ENCODE measurements around the gene SRD5A3. TPM values are rescaled to one million over a fixed set of nuclear protein-coding genes. Genes with fewer than 3 reads are reported as not detected.

SRD5A3 gene
- total and polyA plus RNA-seq, 9 of the 15 experiments (the other 6 are each of a cell fraction or from before 2014, with no cell fraction given): 2.5 to 37.0 (median 13.3) TPM

- no peak for TF ChIP-seq TCF15 (CRISPR knock-in tag; IDR thresholded peaks at IDR 0.05)
- TF ChIP-seq NCOR1 (IDR thresholded peaks at IDR 0.05): no peak
- TF ChIP-seq NFIC (IDR thresholded peaks at IDR 0.05): 0 out of 2 replicates have a peak, but pooled peaks have one; percentile 5
- TF ChIP-seq SP1 (CRISPR knock-in tag; IDR thresholded peaks at IDR 0.05): no peak
- no peak for TF ChIP-seq SMARCA5 (IDR thresholded peaks at IDR 0.05)
- TF ChIP-seq NFRKB (IDR thresholded peaks at IDR 0.05; ENCODE audit: low read depth): no peak
- TF ChIP-seq NFXL1 (CRISPR knock-in tag; IDR thresholded peaks at IDR 0.05): no peak
- peak; percentile 88 for TF ChIP-seq CTBP1 (IDR thresholded peaks at IDR 0.05; ENCODE audit: borderline replicate concordance)
- TF ChIP-seq ZNF280B (CRISPR knock-in tag; IDR thresholded peaks at IDR 0.05): no peak
- TF ChIP-seq ZNF232 (CRISPR knock-in tag; IDR thresholded peaks at IDR 0.05): no peak
- TF ChIP-seq ZNF695 (CRISPR knock-in tag; IDR thresholded peaks at IDR 0.05): no peak
- no peak for TF ChIP-seq NFATC3 (IDR thresholded peaks at IDR 0.05)
- TF ChIP-seq IFI16 (CRISPR knock-in tag; IDR thresholded peaks at IDR 0.05): no peak
- no peak for TF ChIP-seq MCM5 (IDR thresholded peaks at IDR 0.05; ENCODE audit: low read depth)
- no peak for TF ChIP-seq ZNF445 (CRISPR knock-in tag; IDR thresholded peaks at IDR 0.05; ENCODE audit: low read depth)
- TF ChIP-seq MCM2 (IDR thresholded peaks at IDR 0.05; ENCODE audit: low read depth): no peak
- no peak for TF ChIP-seq ZNF280A (IDR thresholded peaks at IDR 0.05; ENCODE audit: low read depth, partially characterized antibody)
- no peak for TF ChIP-seq PRMT5 (CRISPR knock-in tag; IDR thresholded peaks at IDR 0.05)
- TF ChIP-seq POLR2AphosphoS2 (IDR thresholded peaks at IDR 0.05; ENCODE audit: low read length): no peak
- no peak for TF ChIP-seq NKRF (IDR thresholded peaks at IDR 0.05; ENCODE audit: borderline replicate concordance)
- TF ChIP-seq, protein P1, sequence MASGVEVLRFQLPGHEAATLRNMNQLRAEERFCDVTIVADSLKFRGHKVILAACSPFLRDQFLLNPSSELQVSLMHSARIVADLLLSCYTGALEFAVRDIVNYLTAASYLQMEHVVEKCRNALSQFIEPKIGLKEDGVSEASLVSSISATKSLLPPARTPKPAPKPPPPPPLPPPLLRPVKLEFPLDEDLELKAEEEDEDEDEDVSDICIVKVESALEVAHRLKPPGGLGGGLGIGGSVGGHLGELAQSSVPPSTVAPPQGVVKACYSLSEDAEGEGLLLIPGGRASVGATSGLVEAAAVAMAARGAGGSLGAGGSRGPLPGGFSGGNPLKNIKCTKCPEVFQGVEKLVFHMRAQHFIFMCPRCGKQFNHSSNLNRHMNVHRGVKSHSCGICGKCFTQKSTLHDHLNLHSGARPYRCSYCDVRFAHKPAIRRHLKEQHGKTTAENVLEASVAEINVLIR (CRISPR knock-in tag; IDR thresholded peaks at IDR 0.05): peak; percentile 51; the same call in 1 of the 2 replicates
- TF ChIP-seq DPF2 (IDR thresholded peaks at IDR 0.05): peak; percentile 46
- TF ChIP-seq CHCHD3 (CRISPR knock-in tag; IDR thresholded peaks at IDR 0.05): no peak
- no peak for TF ChIP-seq ELK3 (CRISPR knock-in tag; IDR thresholded peaks at IDR 0.05)
Measured at GRCh38 chr4:55311792-55312488, 34.1 kb upstream of the SRD5A3 start (continued).
